GM19438 (cell line): ENCODE data around the gene LRRC27.

ENCODE experiments used
- ATAC-seq: cut with Tn5 transposase; IDR thresholded peaks from one replicate; pipeline ENCODE4 v1.9.1; 2021; ENCODE audit warnings: low read depth; ENCODE audit not compliant: unreplicated experiment

Gene LRRC27

GRCh38 chr10:132354356-132355094, 22.5 kb downstream of the LRRC27 start:
- ATAC-seq = no peak

DNA sequence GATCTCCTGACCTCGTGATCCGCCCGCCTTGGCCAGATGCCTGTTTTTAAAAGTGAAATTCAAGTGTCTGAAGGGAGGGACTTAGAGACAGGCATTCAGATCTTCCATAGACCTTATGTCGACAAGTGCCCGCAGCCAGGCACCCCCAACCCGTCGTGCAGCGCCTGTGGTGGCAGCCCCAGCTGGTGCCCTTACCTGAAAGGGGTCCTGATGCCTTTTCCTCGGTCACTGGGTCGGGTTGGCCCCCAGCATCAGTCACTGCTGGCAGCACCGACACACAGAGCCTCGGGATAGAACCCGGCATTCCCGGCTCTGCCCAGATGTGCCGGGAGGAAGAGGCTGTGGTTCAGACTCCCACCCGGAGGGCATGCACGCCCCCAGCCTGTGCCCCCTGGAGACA, 23.3 kb downstream of the LRRC27 start:
- no peak for ATAC-seq

- ATAC-seq = no peak
These were observed 23.8 kb downstream of the LRRC27 start for GRCh38 chr10:132355754-132356153.

- no peak for ATAC-seq
These were observed 24.7 kb downstream of the LRRC27 start for GRCh38 chr10:132356621-132357195.

- no peak for ATAC-seq
These were observed 25.5 kb downstream of the LRRC27 start for GRCh38 chr10:132357286-132358058.

- no peak for ATAC-seq
These were observed 27.5 kb downstream of the LRRC27 start for GRCh38 chr10:132359305-132360040.

- ATAC-seq = no peak
These were observed 28.9 kb downstream of the LRRC27 start for GRCh38 chr10:132360766-132361447.

DNA sequence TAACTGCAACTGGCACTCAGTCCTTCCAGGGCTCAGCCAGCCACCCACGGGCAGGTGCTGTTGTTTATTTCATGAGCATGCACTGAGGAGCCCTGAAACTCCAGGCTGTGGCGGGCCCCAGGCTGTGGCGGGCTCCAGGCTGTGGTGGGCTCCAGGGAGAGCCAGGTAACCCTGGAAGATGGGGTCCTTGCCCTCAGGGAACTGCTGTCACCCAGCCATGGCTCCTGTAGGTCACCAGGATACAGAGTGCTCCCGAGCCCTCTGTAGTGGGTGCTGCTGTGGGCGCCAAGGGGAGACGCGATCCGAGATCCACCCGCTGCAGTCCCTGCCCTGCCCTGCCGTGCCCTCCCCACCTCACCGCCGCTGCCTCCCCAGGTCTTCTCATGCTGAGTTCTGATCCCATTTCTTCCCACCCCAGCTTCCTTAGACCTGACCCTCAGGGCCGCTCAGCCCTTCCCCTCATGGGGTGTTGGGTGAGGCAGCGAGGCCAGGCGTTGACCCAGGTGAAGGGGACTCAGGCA, 29.6 kb downstream of the LRRC27 start:
- ATAC-seq = no peak

GRCh38 chr10:132362151-132362611, 30.2 kb downstream of the LRRC27 start:
- ATAC-seq = no peak

GRCh38 chr10:132363376-132363775, 31.4 kb downstream of the LRRC27 start:
- ATAC-seq = no peak

DNA sequence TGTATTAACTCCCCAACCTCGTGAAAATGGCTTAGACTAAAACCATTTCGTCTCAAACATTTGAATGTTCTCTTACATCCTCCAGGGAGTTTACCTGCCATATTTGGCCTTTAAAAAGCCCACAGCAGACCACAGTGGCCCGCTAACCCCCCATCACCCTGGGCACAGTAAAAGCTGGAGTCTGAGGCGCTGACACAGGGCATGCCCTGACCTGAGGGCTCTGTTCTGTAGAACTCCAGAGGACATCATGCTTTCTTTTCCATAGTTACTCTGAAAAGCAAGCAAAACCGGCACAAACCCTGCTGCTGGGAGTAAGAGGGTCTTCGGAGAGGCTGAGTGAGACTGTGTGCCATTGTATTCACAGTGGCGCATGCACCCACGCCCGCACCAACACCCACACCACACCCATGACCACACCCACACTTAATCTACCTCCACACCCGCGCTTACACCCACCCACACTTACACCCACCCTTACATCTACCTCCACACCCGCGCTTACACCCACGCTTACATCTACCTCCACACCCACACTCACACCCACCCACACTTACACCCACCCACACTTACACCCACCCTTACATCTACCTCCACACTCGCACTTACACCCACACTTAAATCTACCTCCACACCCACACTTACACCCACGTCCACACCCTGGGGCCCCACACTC, 32.1 kb downstream of the LRRC27 start:
- ATAC-seq = no peak

- ATAC-seq = no peak
These were observed 32.6 kb downstream of the LRRC27 start for GRCh38 chr10:132364594-132364970.

DNA sequence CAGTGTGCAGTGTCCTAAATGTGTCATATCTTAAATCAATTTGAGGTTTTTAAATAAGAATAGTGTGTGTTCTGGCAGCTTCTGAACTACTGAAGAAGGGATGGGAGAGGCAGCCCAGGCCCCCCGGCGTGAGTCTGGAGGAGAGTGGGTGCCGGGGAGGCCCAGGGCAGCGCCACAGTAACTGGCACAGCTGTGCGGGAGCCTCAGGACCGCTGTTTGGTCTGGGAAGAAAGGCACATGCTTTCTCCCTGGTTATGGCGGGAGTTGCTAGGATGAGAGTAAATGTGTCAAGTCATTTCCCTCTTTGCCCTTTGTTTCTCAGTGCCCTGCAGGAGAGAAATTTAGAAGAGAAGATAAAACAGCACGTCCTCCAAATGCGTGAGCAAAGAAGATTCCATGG, 33.1 kb downstream of the LRRC27 start:
- no peak for ATAC-seq

DNA sequence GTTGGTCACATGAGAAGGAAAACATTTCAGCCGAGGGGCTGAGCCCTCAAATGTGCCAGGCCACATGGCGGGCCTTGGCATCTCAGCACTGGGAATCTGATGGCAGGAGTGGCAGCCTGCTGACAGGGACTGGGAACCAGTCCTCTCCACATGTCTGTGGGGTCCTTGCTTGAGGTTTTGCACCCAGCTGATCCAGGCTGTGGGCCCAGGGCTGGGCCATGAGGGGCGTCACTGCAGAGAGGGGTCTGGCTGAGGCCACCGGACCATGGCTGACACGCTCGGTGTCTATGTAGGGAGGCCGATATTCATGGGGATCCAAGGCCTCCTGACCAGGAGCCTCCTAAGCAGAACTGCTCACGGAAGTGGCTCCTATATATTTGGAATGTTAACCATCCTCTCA, 34.0 kb downstream of the LRRC27 start:
- ATAC-seq = no peak

GRCh38 chr10:132366499-132366898, 34.5 kb downstream of the LRRC27 start:
- ATAC-seq = no peak

DNA sequence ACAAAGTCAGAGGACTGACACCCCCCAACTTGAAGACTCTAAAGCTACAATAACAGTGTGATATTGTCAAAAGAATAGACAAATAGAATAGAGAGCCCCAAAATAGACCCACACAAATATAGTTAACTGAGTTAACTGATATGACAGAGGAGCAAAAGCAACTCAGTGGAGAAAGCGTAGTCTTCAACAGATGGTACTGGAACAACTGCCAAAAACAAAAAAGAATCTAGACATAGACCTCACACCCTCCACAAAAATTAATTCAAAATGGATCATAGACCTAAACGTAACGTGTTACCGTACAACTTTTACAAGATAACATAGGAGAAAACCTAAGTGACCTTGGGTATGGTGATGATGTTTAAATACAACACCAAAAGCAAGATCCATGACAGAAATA, 36.4 kb downstream of the LRRC27 start:
- no peak for ATAC-seq

- no peak for ATAC-seq
These were observed 37.1 kb downstream of the LRRC27 start for GRCh38 chr10:132368881-132369635.

- no peak for ATAC-seq
These were observed 37.7 kb downstream of the LRRC27 start for GRCh38 chr10:132369636-132370185.
